Ishikawa (cell line): ENCODE measurements around the gene PRKN.

Experiments used
- CREB1 ChIP-seq: IDR thresholded peaks from 2 replicates; pipeline ENCODE4 v1.6.1; 2012; ENCODE audit warnings: low read depth
- MAX ChIP-seq: IDR thresholded peaks from 2 replicates; pipeline ENCODE4 v1.6.1; 2012
- RAD21 ChIP-seq: IDR thresholded peaks from 2 replicates; pipeline ENCODE4 v1.6.1; 2012; ENCODE audit warnings: low read depth
- REST ChIP-seq: IDR thresholded peaks from 2 replicates; pipeline ENCODE4 v1.6.1; 2012; ENCODE audit warnings: low read depth, mild to moderate bottlenecking
- TEAD4 ChIP-seq: IDR thresholded peaks from 2 replicates; pipeline ENCODE4 v1.6.1; 2012
- YY1 ChIP-seq: IDR thresholded peaks from 2 replicates; pipeline ENCODE4 v1.6.1; 2012; ENCODE audit warnings: low read depth

- TF ChIP-seq YY1 (no peak), CREB1 (no peak), REST (no peak), TEAD4 (no peak), MAX (no peak; the same call in 1 of the 2 replicates), RAD21 (peak; percentile 96)
These were observed 1356.7 kb downstream of the PRKN start for GRCh38 chr6:161370880-161371279.
